ENCODE results near the gene SMARCAD1.
"Not testable (repeated sequence)": the region's sequence is repeated elsewhere in the genome, so short reads cannot be mapped to it uniquely, and the experiment has no call there.

The SMARCAD1 gene

GRCh38 chr4:94336303-94336702 is 128.6 kb downstream of the SMARCAD1 start:
- no peak overlapping the region for H3K27ac ChIP-seq (ENCODE audit: low read length)
- no peak overlapping the region for H3K4me3 ChIP-seq (ENCODE audit: low read length)
- no peaks in the 10 kb centered on the region for H3K36me3 ChIP-seq (ENCODE audit: insufficient read depth, low read depth, low read length)
- H3K9ac ChIP-seq (ENCODE audit: low read depth, low read length) = no peak overlapping the region
- no peaks in the 10 kb centered on the region for H3K9me3 ChIP-seq (ENCODE audit: insufficient read depth, low read depth, low read length)
- H3K4me1 ChIP-seq (ENCODE audit: insufficient read depth, low read length) = no peaks in the 10 kb centered on the region; the same call in 1 of the 2 replicates
- H3K27me3 ChIP-seq (ENCODE audit: insufficient read depth, low read length) = no peaks in the 10 kb centered on the region

GRCh38 chr4:94336791-94337190 is 129.1 kb downstream of the SMARCAD1 start:
- H3K36me3 ChIP-seq (ENCODE audit: insufficient read depth, low read depth, low read length); H3K4me1 ChIP-seq (ENCODE audit: insufficient read depth, low read length); H3K9ac ChIP-seq (ENCODE audit: low read depth, low read length); H3K27me3 ChIP-seq (ENCODE audit: insufficient read depth, low read length); H3K4me3 ChIP-seq (ENCODE audit: low read length); H3K9me3 ChIP-seq (ENCODE audit: insufficient read depth, low read depth, low read length); H3K27ac ChIP-seq (ENCODE audit: low read length): not testable (repeated sequence)

- no peaks in the 10 kb centered on the region for H3K9me3 ChIP-seq (ENCODE audit: insufficient read depth, low read depth, low read length)
- H3K27me3 ChIP-seq (ENCODE audit: insufficient read depth, low read length) = no peaks in the 10 kb centered on the region
- no peaks in the 10 kb centered on the region for H3K4me1 ChIP-seq (ENCODE audit: insufficient read depth, low read length)
- no peaks in the 10 kb centered on the region for H3K36me3 ChIP-seq (ENCODE audit: insufficient read depth, low read depth, low read length)
- no peak overlapping the region for H3K27ac ChIP-seq (ENCODE audit: low read length)
- H3K9ac ChIP-seq (ENCODE audit: low read depth, low read length) = no peak overlapping the region
- no peak overlapping the region for H3K4me3 ChIP-seq (ENCODE audit: low read length)
Observed at GRCh38 chr4:94338681-94339351, 131.2 kb downstream of the SMARCAD1 start.

- no peaks in the 10 kb centered on the region for H3K27me3 ChIP-seq (ENCODE audit: insufficient read depth, low read length)
- no peaks in the 10 kb centered on the region for H3K9me3 ChIP-seq (ENCODE audit: insufficient read depth, low read depth, low read length)
- H3K4me1 ChIP-seq (ENCODE audit: insufficient read depth, low read length) = no peaks in the 10 kb centered on the region
- no peak overlapping the region for H3K27ac ChIP-seq (ENCODE audit: low read length)
- no peaks in the 10 kb centered on the region for H3K36me3 ChIP-seq (ENCODE audit: insufficient read depth, low read depth, low read length)
- H3K9ac ChIP-seq (ENCODE audit: low read depth, low read length) = no peak overlapping the region
- no peak overlapping the region for H3K4me3 ChIP-seq (ENCODE audit: low read length)
Observed at GRCh38 chr4:94339779-94340178, 132.1 kb downstream of the SMARCAD1 start.

Data from iPS-20b (cell line).